Measurements from ENCODE around the gene PRKCA.
"Not testable (repeated sequence)": the region's sequence is repeated elsewhere in the genome, so short reads cannot be mapped to it uniquely, and the experiment has no call there.

The PRKCA gene

GRCh38 chr17:66466106-66466820 lies 163.8 kb downstream of the PRKCA start:
- DNase-seq (ENCODE audit: low read depth): no peak

- no peak for DNase-seq (ENCODE audit: low read depth)
Observed at GRCh38 chr17:66466840-66467367, 164.5 kb downstream of the PRKCA start.

GRCh38 chr17:66467766-66468165 lies 165.4 kb downstream of the PRKCA start:
- DNase-seq (ENCODE audit: low read depth): no peak

GRCh38 chr17:66468241-66469087 lies 166.1 kb downstream of the PRKCA start:
- DNase-seq (ENCODE audit: low read depth): no peak

- no peak for DNase-seq (ENCODE audit: low read depth)
Observed at GRCh38 chr17:66469088-66469442, 166.7 kb downstream of the PRKCA start.

GRCh38 chr17:66469461-66469860 lies 167.0 kb downstream of the PRKCA start:
- DNase-seq (ENCODE audit: low read depth): no peak

- DNase-seq (ENCODE audit: low read depth): no peak
Observed at GRCh38 chr17:66469890-66470289, 167.5 kb downstream of the PRKCA start.

GRCh38 chr17:66472123-66472522 lies 169.7 kb downstream of the PRKCA start:
- DNase-seq (ENCODE audit: low read depth): no peak

GRCh38 chr17:66474258-66474657 lies 171.8 kb downstream of the PRKCA start:
- DNase-seq (ENCODE audit: low read depth): no peak

GRCh38 chr17:66474806-66475497 lies 172.5 kb downstream of the PRKCA start:
- no peak for DNase-seq (ENCODE audit: low read depth)

GRCh38 chr17:66476014-66476413 lies 173.6 kb downstream of the PRKCA start:
- DNase-seq (ENCODE audit: low read depth): no peak

GRCh38 chr17:66477615-66478283 lies 175.3 kb downstream of the PRKCA start:
- DNase-seq (ENCODE audit: low read depth): no peak

- DNase-seq (ENCODE audit: low read depth): not testable (repeated sequence)
Observed at GRCh38 chr17:66479230-66479889, 176.9 kb downstream of the PRKCA start.

- no peak for DNase-seq (ENCODE audit: low read depth)
Observed at GRCh38 chr17:66480243-66480642, 177.8 kb downstream of the PRKCA start.

- no peak for DNase-seq (ENCODE audit: low read depth)
Observed at GRCh38 chr17:66480802-66481201, 178.4 kb downstream of the PRKCA start.

- no peak for DNase-seq (ENCODE audit: low read depth)
Observed at GRCh38 chr17:66481271-66481670, 178.9 kb downstream of the PRKCA start.

- DNase-seq (ENCODE audit: low read depth): no peak
Observed at GRCh38 chr17:66483906-66484305, 181.5 kb downstream of the PRKCA start.

GRCh38 chr17:66485309-66485947 lies 183.0 kb downstream of the PRKCA start:
- no peak for DNase-seq (ENCODE audit: low read depth)

GRCh38 chr17:66487121-66487520 lies 184.7 kb downstream of the PRKCA start:
- no peak for DNase-seq (ENCODE audit: low read depth)

GRCh38 chr17:66487981-66488468 lies 185.6 kb downstream of the PRKCA start:
- DNase-seq (ENCODE audit: low read depth): no peak

GRCh38 chr17:66488864-66489263 lies 186.5 kb downstream of the PRKCA start:
- no peak for DNase-seq (ENCODE audit: low read depth)
